HTR-8/SVneo (cell line): ENCODE results near the gene HYOU1.

Experiments
- DNase-seq: peaks from one replicate; pipeline ENCODE4 v3.0.0; 2011; ENCODE audit warnings: low spot score, mixed read lengths; ENCODE audit not compliant: insufficient read length
- FAIRE-seq: peaks from 2 replicates; lab custom pipeline; 2011; peaks lifted over from hg19 to GRCh38; lab: Jason Lieb, UNC

The HYOU1 gene

GRCh38 chr11:118997627-118998387 is 59.2 kb downstream of the HYOU1 start, which contains the start of gene CENATAC:
Gene CENATAC (plus strand): TSS chr11:118998138. CDS start chr11:118998198, 60 bp downstream.
- peak; percentile 62 for FAIRE-seq
- peak; percentile 98 for DNase-seq

GRCh38 chr11:118996926-118997626 is 59.9 kb downstream of the HYOU1 start:
- DNase-seq (no peak), FAIRE-seq (peak; percentile 76)
